NOMO-1 treated with DMSO at 0.1 percent for 48 hours (cell line): Measurements from ENCODE around the gene ARL3.

ENCODE experiments used
- DNase-seq: peaks from one replicate; lab custom pipeline; 2025; ENCODE audit not compliant: unreplicated experiment; lab: John Stamatoyannopoulos, UW

ARL3 gene

GRCh38 chr10:102653060-102653459, 61.1 kb downstream of the ARL3 start:
- no peak for DNase-seq

GRCh38 chr10:102652170-102652916, 61.9 kb downstream of the ARL3 start:
- peak; percentile 64 for DNase-seq

GRCh38 chr10:102651455-102652169, 62.6 kb downstream of the ARL3 start:
- DNase-seq: no peak

- DNase-seq: peak; percentile 38
Observed at GRCh38 chr10:102650655-102651454, 63.3 kb downstream of the ARL3 start.

- DNase-seq: no peak
Observed at GRCh38 chr10:102649797-102650654, 64.2 kb downstream of the ARL3 start.

GRCh38 chr10:102648889-102649796, 65.1 kb downstream of the ARL3 start:
- no peak for DNase-seq

GRCh38 chr10:102648269-102648888, 65.8 kb downstream of the ARL3 start:
- no peak for DNase-seq

GRCh38 chr10:102647443-102648268, 66.5 kb downstream of the ARL3 start:
- no peak for DNase-seq

- DNase-seq: peak; percentile 39
Observed at GRCh38 chr10:102646610-102647442, 67.4 kb downstream of the ARL3 start.

- peak; percentile 99 for DNase-seq
Observed at GRCh38 chr10:102645741-102646609, 68.2 kb downstream of the ARL3 start.

- DNase-seq: peak; percentile 64
Observed at GRCh38 chr10:102645388-102645740, 68.8 kb downstream of the ARL3 start.

GRCh38 chr10:102644646-102645387, 69.4 kb downstream of the ARL3 start:
- DNase-seq: peak; percentile 69

- DNase-seq: peak; percentile 50
Observed at GRCh38 chr10:102644066-102644645, 70.0 kb downstream of the ARL3 start, which contains the start of gene TRIM8. TSS of gene TRIM8 (plus strand) at chr10:102644479. CDS start at chr10:102644618, 139 bp downstream.

- peak; percentile 66 for DNase-seq
Observed at GRCh38 chr10:102643336-102644065, 70.7 kb downstream of the ARL3 start.
